OCI-LY1 (cell line): ENCODE data around the gene LYRM7.

Experiments used
- H2AFZ ChIP-seq: fragments of 200-600 bp; sonication (generic), shearing (Covaris generic); 2 replicates; pipeline ENCODE4 v1.6.0; 2014; ENCODE audit warnings: antibody characterized with exemption, mild to moderate bottlenecking, low read length
- H3F3A ChIP-seq: fragments of 200-600 bp; sonication (generic), shearing (Covaris generic); 2 replicates; pipeline ENCODE4 v1.6.0; 2014; ENCODE audit warnings: mild to moderate bottlenecking, antibody characterized with exemption, low read length, moderate library complexity; ENCODE audit not compliant: insufficient read depth
- H3K27ac ChIP-seq: fragments of 200-600 bp; sonication (generic); 2 replicates; pipeline ENCODE4 v1.5.1; 2014; ENCODE audit warnings: low read length, mixed run types, mild to moderate bottlenecking, low read depth; ENCODE audit not compliant: poor library complexity, severe bottlenecking
- H3K27me3 ChIP-seq: fragments of 200-600 bp; sonication (generic); 2 replicates; pipeline ENCODE4 v1.6.0; 2014; ENCODE audit warnings: antibody characterized with exemption, mild to moderate bottlenecking, low read length, moderate library complexity; ENCODE audit not compliant: insufficient read depth
- H3K36me3 ChIP-seq: fragments of 200-600 bp; sonication (generic); 2 replicates; pipeline ENCODE4 v1.6.1; 2014; ENCODE audit warnings: mild to moderate bottlenecking, antibody characterized with exemption, low read length, moderate library complexity, mixed read lengths; ENCODE audit not compliant: insufficient read depth
- H3K4me1 ChIP-seq: fragments of 200-600 bp; sonication (generic); 2 replicates; pipeline ENCODE4 v1.5.1; 2014; ENCODE audit warnings: mild to moderate bottlenecking, low read length, moderate library complexity; ENCODE audit not compliant: insufficient read depth, severe bottlenecking
- H3K4me2 ChIP-seq: fragments of 200-600 bp; sonication (generic), shearing (Covaris generic); 2 replicates; pipeline ENCODE4 v1.6.1; 2014; ENCODE audit warnings: low read length
- H3K4me3 ChIP-seq: fragments of 200-600 bp; sonication (generic); 2 replicates; pipeline ENCODE4 v1.5.1; 2014; ENCODE audit warnings: low read length, low read depth, mild to moderate bottlenecking, mixed read lengths; ENCODE audit not compliant: poor library complexity, severe bottlenecking
- H3K79me2 ChIP-seq: fragments of 200-600 bp; shearing (Covaris generic); 2 replicates; pipeline ENCODE4 v1.6.1; 2016; ENCODE audit warnings: mixed run types, low read length, mixed read lengths; ENCODE audit not compliant: insufficient read depth
- H3K9ac ChIP-seq: fragments of 200-600 bp; sonication (generic), shearing (Covaris generic); 2 replicates; pipeline ENCODE4 v1.6.1; 2014; ENCODE audit warnings: mild to moderate bottlenecking, low read length, mixed read lengths
- H3K9me2 ChIP-seq: fragments of 200-600 bp; sonication (generic), shearing (Covaris generic); 2 replicates; pipeline ENCODE4 v1.6.1; 2014; ENCODE audit warnings: low read depth, mild to moderate bottlenecking, low read length, mixed read lengths
- H3K9me3 ChIP-seq: fragments of 200-600 bp; shearing (Covaris generic); 2 replicates; pipeline ENCODE4 v1.6.1; 2014; ENCODE audit warnings: low read length, mixed read lengths
- H4K20me1 ChIP-seq: fragments of 200-600 bp; sonication (generic), shearing (Covaris generic); 2 replicates; pipeline ENCODE4 v1.6.0; 2016; ENCODE audit warnings: mild to moderate bottlenecking, low read length; ENCODE audit not compliant: insufficient read depth
- EZH2 ChIP-seq: fragments of 200-600 bp; sonication (generic), shearing (Covaris generic); IDR thresholded peaks from 2 replicates; pipeline ENCODE4 v1.8.0; 2017; ENCODE audit warnings: borderline replicate concordance, mixed run types, mild to moderate bottlenecking, antibody characterized with exemption, low read length, moderate library complexity, mixed read lengths
- TF ChIP-seq, protein P1 (sequence below): fragments of 200-600 bp; sonication (generic), shearing (Covaris generic); IDR thresholded peaks from 2 replicates; pipeline ENCODE4 v1.5.1; 2017; ENCODE audit warnings: mild to moderate bottlenecking, antibody characterized with exemption, low read length, moderate library complexity, mixed read lengths

Gene LYRM7

DNA sequence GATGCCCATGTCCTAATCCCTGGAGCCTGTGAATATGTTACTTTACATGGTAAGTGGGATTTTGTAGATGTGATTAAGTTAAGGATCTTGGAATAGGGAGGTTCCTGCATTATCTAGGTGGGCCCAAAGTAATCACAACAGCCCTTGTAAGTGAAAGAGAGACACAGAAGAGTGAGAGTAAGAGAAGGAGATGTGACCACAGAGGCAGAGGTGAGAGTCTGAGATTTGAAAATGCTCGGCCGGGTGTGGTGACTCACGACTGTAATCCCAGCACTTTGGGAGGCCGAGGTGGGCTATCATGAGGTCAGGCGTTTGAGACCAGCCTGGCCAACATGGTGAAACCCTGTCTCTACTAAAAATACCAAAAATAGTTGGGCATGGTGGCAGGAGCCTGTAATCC lies 3.1 kb upstream of the LYRM7 start:
- Histone ChIP-seq H3K27ac (no peak overlapping the region), H4K20me1 (no peaks in the 10 kb centered on the region), H3K4me1 (peaks cover 38% of the 10 kb centered on the region)

DNA sequence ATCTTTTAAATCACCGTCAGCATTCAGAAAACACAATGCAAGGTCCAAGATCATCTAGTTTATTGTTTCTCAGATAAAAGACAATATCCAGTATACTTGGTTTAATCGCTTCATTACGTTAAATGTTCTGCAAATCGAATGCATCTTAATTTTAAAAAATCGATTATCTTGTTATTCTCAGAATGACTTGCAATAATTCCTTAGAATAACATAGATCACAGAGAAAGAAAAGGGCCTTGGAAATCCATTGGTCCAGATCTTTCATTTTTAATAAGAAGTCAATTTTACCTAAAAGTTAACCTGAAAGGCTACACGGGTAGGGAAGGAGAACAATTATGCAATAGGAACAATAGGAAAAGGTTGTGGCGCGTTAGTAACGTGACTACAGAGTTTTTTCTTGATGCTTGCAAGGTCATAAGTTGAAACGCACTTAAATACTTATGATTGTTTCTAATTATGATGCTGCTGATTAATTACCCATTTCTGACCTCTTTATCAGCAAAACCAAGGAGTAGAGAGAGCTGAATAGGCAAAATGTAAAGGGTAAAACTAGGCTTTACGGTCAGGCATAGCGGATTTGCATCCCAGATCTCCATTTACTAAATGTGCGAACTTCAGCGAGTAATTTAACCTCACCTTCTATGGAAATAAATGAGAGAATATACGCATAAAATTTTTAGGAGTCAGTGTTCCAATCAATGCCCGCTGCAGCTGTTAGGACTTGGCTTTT lies 769 bp upstream of the LYRM7 start:
- TF ChIP-seq EZH2 = no peak
- TF ChIP-seq, protein P1, sequence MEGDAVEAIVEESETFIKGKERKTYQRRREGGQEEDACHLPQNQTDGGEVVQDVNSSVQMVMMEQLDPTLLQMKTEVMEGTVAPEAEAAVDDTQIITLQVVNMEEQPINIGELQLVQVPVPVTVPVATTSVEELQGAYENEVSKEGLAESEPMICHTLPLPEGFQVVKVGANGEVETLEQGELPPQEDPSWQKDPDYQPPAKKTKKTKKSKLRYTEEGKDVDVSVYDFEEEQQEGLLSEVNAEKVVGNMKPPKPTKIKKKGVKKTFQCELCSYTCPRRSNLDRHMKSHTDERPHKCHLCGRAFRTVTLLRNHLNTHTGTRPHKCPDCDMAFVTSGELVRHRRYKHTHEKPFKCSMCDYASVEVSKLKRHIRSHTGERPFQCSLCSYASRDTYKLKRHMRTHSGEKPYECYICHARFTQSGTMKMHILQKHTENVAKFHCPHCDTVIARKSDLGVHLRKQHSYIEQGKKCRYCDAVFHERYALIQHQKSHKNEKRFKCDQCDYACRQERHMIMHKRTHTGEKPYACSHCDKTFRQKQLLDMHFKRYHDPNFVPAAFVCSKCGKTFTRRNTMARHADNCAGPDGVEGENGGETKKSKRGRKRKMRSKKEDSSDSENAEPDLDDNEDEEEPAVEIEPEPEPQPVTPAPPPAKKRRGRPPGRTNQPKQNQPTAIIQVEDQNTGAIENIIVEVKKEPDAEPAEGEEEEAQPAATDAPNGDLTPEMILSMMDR = no peak
- peak overlapping the region; percentile 95 for H3K4me2 ChIP-seq
- H3K9me3 ChIP-seq = no peaks in the 10 kb centered on the region
- no peaks in the 10 kb centered on the region for H3F3A ChIP-seq
- H3K9me2 ChIP-seq = no peaks in the 10 kb centered on the region
- H4K20me1 ChIP-seq = no peaks in the 10 kb centered on the region
- H3K27me3 ChIP-seq = no peaks in the 10 kb centered on the region
- no peak overlapping the region for H2AFZ ChIP-seq
- H3K4me1 ChIP-seq = peaks cover 43% of the 10 kb centered on the region
- H3K27ac ChIP-seq = peak overlapping the region; percentile 49
- peak overlapping the region; percentile 93 for H3K9ac ChIP-seq
- H3K79me2 ChIP-seq = peaks cover 14% of the 10 kb centered on the region
- H3K36me3 ChIP-seq = peaks cover 8% of the 10 kb centered on the region; the same call in 1 of the 2 replicates
- H3K4me3 ChIP-seq = peak overlapping the region; percentile 90

More for the DNA sequence above, 3.1 kb upstream of the LYRM7 start:
- H3K4me3 ChIP-seq = no peak overlapping the region
- no peaks in the 10 kb centered on the region for H3F3A ChIP-seq
- no peak overlapping the region for H2AFZ ChIP-seq
- H3K79me2 ChIP-seq = peaks cover 33% of the 10 kb centered on the region
- no peak overlapping the region for H3K9ac ChIP-seq
- no peaks in the 10 kb centered on the region for H3K27me3 ChIP-seq
- no peaks in the 10 kb centered on the region for H3K9me3 ChIP-seq
- TF ChIP-seq EZH2 = no peak
- TF ChIP-seq, protein P1 = no peak
- no peak overlapping the region for H3K4me2 ChIP-seq
- no peaks in the 10 kb centered on the region for H3K9me2 ChIP-seq
- H3K36me3 ChIP-seq = peaks cover 11% of the 10 kb centered on the region

DNA sequence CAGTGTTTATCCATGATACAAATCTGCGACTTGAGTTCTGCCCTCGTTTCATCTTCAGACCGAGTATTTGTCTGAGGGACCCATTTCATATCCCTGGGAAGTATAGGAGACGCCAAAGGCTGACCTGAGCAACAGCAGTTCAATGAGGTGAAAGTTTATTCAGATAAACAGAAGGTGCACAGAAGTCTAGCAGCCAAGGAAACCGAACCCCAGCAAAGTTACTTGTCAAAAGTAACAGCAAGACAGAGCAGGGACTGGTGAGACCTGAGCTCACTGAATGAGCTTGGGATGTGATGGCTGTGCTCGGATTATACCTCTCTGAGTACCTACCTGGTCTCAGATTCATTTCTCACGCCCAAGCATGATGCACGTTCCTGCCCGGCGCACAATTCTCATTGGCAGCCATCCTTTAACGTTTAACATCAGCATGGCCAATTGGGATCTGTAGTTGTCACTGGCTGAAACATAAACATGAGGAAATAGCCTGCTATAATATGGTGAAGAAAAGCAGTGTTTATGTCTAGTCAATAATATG lies 599 bp downstream of the LYRM7 start:
- Histone ChIP-seq H4K20me1 (no peaks in the 10 kb centered on the region), H3K9me3 (no peaks in the 10 kb centered on the region), H3K27me3 (no peaks in the 10 kb centered on the region), H2AFZ (no peak overlapping the region), H3K36me3 (peaks cover 8% of the 10 kb centered on the region; the same call in 1 of the 2 replicates), H3K4me2 (peak overlapping the region; percentile 67), H3K9ac (peak overlapping the region; percentile 85), H3K9me2 (no peaks in the 10 kb centered on the region), H3K27ac (peak overlapping the region; percentile 60), H3F3A (no peaks in the 10 kb centered on the region), H3K4me1 (peaks cover 35% of the 10 kb centered on the region), H3K4me3 (peak overlapping the region; percentile 90), H3K79me2 (peaks cover 18% of the 10 kb centered on the region)
- TF ChIP-seq, protein P1 = no peak
- no peak for TF ChIP-seq EZH2
